ENCODE results near the gene KLHL17.
"Not testable (repeated sequence)": the region's sequence is repeated elsewhere in the genome, so short reads cannot be mapped to it uniquely, and the experiment has no call there.

KLHL17 gene

DNA sequence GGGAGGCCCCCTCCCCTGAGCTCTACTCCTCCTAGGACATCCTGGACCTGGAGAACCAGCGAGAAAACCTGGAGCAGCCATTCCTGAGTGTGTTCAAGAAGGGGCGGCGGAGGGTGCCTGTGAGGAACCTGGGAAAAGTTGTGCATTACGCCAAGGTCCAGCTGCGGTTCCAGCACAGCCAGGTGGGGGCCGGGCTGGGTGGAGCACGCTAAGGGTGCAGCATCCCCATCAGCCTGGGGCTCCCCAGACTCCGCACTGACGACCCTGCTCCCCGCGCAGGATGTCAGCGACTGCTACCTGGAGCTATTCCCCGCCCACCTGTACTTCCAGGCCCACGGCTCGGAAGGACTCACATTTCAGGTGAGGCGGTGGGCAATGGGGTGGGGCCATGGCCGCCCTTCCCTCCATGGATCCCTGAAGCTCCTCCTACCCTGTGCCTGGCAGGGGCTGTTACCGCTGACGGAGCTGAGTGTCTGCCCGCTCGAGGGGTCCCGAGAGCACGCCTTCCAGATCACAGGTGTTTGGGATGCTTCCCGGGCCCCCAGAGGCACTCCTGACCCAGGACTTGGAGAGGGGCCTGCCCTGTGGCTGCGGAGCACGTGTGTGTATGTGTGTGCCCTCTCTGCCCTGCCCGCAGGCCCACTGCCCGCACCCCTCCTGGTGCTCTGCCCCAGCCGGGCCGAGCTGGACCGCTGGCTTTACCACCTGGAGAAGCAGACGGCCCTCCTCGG, 10.0 kb downstream of the KLHL17 start:
- DNase-seq: no peak

DNA sequence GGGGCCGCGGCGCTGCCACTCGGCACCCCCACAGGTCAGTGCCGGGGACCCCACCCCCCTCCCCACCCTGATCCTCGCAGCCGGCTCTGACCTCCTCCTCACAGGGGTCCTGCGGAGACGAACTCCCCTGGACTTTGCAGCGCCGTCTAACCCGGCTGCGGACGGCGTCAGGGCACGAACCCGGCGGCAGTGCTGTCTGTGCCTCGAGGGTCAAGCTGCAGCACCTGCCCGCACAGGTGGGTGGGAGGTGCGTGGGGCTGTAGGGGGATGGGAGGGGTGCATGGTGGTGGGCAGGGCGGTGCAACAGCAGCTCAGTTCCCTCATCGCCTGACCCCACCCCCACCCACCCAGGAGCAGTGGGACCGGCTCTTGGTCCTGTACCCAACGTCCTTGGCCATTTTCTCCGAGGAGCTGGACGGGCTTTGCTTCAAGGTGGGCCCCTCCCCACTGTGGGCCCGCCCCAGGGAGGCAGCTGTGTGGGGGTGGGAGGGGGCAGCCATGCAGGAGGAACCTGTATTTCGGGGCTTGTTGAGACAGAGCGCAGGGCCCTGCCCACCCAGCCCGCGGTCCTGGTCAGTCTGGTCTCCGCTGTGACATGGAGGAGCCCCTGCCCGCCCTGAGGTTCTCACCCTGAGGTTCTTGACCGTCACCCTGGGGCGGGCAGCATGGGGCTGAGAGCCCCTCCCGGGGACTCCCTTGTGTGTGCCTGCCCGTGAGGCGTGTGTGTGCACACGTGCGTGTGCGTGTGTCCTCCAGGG, 10.8 kb downstream of the KLHL17 start:
- no peak for DNase-seq

DNA sequence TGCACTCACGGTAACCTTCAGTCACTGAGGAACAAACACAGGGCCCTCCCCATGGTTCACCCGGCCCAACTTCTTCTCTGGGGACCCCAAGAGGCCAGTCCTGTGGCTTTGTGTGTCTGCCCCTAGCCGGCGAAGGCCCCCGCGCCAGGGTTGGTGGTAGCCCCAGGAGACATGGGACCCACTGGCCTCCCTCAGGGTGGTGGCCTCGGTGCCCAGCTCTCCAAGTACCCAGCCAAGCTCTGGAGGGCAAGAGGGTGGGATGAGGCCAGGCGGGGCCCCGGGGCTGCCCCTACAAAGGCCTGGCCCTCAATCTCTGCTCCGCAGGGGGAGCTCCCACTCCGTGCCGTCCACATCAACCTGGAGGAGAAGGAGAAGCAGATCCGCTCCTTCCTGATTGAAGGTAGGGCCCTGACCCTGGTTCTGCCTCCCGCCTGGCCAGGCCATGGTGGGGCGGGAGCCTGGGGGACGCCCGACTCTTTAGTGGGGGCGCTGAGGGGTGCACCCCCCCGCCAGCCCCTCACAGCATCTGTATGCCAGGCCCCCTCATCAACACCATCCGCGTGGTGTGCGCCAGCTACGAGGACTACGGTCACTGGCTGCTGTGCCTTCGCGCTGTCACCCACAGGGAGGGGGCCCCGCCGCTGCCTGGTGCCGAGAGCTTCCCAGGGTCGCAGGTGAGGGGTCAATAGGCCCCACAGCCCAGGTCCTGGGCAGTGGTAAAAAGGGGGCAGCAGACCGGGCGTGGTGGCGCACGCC, 11.5 kb downstream of the KLHL17 start:
- DNase-seq: no peak

DNA sequence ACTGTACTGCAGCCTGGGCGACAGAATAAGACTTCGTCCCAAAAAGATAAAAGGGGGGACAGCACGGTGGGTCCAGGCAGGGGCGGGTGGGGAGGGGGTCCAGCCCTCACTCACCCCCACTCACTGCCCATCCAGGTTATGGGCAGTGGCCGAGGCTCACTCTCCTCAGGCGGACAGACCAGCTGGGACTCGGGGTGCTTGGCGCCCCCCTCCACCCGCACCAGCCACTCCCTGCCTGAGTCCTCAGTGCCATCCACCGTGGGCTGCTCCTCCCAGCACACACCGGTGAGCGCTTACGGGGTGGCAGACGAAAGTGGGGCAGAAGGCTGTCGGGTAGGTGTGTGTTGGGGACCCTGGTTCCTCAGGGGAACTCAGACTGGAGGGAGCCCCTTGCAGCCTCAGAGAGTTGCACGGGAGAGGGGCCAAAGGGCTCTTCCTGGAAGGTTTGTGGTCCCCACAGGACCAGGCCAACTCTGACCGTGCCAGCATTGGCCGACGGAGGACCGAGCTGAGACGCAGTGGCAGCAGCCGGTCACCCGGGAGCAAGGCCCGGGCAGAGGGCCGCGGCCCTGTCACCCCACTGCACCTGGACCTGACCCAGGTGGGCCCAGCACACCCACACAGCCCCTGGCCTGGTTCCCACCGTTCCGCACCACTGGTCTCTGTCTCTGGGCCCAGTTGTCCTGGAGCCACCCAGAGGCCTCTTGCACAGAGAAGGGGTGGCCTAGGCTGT, 12.5 kb downstream of the KLHL17 start:
- DNase-seq: no peak

DNA sequence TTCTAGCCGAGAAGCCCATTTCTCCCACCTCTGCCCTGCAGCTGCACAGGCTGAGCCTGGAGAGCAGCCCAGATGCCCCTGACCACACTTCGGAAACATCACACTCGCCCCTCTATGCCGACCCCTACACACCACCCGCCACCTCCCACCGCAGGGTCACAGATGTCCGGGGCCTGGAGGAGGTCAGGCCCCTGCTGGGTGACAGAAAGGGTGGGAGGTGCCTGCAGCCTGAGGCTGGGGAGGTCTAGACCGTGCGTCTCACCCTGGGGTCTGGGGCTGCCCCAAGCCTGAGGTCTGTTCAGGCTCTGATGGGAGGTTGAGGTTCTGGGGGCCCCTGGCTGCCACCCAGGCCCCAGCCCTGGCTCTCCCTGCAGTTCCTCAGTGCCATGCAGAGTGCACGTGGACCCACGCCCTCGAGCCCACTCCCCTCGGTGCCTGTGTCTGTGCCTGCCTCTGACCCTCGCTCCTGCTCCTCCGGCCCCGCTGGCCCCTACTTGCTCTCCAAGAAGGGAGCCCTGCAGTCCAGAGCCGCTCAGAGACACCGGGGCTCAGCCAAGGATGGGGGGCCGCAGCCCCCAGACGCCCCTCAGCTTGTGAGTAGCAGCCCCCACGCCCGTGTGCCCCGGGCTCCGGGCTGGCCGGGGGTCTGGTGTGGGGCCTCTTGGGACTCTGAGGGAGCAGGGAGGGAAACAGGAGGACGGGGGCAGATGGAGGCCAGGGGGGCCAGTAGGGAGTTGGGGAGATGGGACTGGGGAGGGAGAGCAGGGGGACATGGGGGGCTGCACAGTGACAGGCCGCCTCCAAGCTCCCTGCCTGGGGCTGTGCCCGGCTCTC, 13.3 kb downstream of the KLHL17 start:
- DNase-seq: no peak

DNA sequence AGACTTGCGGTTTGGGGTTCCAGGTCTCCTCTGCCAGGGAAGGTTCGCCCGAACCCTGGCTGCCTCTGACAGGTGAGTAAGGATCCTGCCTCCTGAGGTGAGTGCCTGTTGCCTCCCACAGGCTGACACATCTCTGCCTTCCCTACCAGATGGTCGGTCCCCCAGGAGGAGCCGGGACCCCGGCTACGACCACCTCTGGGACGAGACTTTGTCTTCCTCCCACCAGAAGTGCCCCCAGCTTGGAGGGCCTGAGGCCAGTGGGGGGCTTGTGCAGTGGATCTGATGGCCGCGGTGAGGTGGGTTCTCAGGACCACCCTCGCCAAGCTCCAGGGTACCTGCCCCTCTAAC, 13.9 kb downstream of the KLHL17 start:
- no peak for DNase-seq

DNA sequence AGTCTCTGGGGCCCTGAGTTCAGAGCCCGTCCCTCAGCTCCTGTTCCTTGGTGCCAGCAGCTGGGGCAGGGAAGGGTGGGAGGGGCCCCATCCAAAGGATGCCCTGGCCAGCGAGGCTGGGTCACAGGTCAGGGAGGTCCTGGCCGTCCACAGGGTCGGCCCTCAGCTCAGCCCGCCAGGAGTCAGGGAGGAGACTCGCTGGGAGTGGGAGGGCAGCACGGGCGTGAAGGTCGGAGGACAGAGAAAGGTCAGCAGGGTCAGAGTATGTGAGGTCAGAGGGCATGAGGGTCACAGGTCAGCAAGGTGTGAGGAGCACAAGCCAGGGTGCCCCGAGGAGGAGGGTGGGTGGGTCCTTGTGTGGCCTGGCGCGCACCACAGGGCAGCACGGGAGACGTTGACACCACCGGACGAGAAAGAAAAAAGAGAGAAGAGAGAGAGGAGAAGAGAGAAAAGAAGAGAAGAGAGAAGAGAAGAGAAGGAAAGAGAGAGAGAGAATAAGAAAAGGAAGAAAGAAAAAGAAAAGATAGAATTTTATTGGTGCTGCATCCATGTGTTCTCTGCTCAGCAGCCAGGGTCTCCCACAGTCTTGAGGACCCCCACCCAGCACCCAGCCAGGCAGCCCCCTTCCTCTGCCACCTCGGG, 14.4 kb downstream of the KLHL17 start:
- DNase-seq: no peak

DNA sequence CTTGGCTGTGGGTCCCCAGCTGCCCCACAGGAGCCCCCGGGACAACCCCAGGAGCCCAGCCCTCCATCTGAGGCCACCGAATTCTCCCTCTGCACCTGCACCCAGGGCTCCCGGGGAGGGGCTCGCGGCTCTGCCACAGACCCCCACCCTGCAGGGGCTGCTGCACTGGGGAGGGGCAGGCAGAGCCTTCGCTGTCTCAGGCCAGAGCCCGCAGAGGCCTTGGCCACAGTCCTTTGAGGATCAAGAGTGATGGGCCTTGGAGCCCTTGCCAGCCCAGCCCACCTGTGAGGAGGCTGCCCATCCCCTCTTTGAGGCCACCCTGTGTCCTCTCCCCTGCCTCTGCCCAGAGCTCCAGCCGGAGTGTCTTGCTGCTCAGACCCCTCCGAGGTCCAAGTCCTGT, 15.0 kb downstream of the KLHL17 start:
- DNase-seq: no peak

DNA sequence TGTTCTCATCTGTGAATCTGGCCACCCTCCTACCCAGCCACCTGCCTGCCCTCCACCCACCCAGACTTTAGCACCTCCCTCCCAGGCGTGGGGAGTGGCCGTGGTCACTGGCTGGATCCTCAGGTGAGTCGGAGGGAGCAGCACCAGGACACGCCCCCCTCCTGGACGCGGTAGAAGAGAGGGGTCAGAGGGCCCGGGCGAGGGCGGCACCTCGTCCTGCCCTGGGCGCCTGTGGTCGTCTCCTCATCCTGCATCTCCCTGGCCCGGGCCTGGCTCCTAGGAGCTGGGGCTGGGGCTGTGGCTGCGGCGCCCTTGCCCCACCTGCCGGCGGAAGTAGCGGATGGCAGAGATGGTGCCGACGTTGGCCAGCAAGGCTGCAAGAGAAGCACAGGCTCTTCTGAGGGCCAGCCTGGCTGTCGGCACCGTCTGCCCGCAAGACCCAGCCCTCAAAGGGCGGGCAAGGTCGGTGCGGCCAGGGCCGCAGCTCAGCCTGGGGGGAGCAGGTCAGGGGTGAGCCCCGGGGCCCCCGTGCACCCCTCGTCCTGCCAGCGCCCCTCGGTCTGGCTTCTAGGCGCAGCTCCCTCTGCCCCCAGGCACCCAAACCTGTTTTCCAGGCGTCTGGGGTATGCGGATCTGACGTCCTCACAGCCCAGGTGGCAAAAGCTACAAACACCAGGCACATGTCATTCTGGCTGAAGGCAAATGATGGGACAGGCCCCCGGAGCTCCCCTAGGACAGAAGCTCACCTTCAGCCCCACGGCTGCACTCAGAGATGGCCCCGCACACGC, 15.7 kb downstream of the KLHL17 start:
- peak; percentile 41 for DNase-seq

DNA sequence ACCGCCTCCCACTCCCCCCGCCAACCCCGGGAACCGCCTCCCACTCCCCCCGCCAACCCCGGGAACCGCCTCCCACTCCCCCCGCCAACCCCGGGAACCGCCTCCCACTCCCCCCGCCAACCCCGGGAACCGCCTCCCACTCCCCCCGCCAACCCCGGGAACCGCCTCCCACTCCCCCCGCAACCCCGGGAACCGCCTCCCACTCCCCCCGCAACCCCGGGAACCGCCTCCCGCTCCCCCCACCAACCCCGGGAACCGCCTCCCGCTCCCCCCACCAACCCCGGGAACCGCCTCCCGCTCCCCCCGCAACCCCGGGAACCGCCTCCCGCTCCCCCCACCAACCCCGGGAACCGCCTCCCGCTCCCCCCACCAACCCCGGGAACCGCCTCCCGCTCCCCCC, 16.4 kb downstream of the KLHL17 start:
- DNase-seq: not testable (repeated sequence)

DNA sequence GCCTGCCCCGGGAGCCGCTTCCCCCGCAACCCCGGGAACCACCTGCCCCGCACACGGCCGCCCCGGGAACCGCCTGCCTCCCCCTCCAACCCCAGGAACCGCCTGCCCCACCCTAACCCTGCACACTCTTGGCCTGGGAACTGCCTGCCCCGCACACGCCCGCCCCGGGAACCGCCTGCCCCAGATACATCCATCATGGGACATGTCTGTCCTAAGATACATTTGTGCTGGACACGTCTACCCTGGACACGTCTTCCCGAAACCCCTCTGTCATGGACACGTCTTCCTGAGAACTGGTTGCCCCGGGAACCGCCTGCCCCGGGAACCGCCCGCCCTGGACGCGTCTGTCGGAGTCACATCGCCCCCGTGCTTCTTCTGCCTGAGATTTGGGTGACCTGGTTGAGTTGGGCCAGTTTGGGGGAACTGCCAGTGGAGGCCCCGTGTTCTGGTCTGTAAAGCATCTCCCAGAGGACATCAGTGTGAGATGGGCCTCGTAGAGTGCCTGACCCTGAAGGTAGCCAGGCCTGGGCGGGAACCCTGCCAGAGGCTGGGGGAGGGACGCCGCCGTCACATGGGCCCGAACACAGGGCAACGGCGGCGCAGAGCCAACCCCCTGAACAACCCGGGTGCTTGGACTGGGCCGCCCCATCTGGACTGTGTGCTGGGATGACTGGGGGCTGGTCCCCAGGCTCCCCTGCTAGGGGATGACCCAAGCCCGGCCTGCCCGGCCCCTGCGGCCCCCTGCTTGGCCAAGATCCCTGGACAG, 17.9 kb downstream of the KLHL17 start:
- no peak for DNase-seq

DNA sequence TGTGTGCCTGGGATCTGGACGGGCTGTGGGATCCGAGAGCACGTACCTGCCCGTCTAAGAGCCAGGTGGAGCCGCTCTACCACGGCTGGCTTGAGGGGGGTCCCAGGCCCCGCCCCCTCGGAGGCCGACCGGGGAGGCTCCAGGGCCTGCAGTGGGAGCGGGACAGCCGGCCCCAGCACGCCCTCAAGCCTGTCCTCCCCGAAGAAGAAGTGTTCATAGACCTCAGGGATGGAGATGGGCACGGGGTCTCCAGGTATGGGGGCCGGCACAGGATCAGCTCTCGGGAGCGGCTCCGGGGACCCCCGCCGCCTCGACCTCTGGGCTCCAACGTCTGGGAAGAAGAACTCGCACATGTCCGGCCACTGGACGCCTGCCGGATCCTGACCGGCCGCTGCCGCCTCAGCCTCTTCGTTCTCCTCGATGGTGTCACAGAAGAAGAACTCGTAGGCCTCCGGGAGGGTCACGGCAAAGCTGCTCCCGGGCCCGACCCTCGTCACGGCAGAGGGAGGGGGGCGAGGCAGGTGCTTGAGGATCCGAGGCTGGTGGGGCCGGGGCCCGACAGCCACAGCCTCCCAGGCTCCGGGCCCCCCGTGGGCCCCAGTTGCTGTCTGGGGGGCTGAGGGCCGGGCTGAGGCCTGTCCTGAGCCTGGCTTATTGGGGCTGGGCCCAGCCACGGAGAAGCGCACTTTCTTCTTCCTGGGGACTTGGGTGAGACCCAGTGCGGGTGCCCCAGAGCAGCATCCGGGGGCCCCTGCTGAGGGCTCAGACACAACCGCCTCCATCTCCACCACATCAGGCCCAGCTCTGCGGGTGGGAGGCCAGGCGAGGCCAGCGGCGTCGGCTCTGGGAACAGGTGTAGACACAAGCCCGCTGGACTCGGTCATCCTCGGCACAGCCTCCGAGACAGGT, 18.7 kb downstream of the KLHL17 start:
- no peak for DNase-seq

DNA sequence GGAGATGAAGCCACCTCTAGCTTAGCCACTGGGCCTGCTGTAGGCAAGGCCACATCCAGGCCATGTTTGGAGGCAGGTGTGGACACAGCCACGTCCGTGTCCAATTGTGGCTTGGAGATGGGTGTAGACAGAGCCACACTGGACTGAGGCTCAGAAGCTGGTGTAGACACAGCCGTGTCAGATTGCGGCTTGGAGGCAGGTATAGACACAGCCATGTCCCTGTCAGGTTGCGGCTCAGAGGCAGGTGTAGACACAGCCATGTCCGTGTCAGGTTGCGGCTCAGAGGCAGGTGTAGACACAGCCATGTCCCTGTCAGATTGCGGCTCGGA, 19.3 kb downstream of the KLHL17 start:
- DNase-seq: no peak

DNA sequence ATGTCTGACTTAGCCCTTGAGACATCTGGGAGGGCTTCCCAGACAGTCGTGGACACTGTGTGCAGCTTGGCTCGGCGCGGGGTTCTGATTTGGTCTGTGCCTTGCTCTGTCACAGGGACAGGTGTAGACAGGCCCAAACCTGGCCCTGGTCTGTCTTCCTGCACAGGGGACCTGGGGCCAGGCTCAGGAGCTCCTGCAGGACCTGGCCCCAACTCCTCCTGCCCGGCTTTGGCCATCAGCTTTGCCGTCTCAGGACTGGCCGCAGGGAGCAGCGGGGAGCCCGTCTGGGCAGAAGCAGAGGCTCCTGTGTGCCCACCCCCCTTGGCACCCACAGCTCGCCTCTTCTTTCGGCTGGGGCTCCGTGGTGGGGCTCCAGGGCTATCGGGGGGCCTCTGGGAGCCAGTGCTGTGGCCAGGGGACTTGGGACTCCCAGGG, 19.8 kb downstream of the KLHL17 start:
- no peak for DNase-seq

DNA sequence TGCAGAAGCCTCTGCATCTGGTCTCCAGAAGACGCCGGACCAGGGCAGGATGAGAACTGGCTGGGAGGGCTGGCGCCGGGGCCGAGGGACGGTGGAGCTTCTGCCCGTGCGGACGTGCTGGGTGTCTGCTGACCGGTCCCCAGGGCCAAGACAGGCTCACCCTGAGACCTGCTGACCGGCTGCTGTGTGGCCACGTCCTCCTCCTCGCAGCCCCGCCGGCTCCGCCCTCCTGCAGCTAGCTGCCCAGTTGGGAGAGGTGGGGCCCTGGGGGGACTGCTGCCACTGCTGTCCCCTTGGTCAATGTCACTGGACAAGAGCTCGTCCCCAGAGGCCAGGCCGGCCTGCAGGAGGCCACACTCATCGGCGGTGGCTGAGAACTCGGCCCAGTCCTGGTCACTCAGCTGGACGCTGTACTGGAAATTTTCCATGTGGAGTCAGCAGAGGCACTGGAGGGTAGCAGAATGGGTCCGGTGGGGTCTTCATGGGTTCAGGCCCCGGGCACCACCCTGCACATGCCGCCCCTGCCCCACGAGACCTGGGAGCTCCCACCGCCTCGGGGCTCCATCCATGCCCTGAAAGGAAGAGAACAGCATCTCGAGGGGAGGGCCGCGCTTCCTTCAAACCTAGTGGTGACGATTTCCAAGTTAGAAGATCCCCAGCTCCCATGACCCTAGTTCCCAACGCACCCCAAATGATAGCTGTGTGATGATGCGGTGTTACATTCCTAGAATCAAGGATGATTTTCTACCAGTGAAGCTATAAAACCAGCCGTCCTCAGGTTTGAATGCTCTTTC, 20.4 kb downstream of the KLHL17 start:
- no peak for DNase-seq

DNA sequence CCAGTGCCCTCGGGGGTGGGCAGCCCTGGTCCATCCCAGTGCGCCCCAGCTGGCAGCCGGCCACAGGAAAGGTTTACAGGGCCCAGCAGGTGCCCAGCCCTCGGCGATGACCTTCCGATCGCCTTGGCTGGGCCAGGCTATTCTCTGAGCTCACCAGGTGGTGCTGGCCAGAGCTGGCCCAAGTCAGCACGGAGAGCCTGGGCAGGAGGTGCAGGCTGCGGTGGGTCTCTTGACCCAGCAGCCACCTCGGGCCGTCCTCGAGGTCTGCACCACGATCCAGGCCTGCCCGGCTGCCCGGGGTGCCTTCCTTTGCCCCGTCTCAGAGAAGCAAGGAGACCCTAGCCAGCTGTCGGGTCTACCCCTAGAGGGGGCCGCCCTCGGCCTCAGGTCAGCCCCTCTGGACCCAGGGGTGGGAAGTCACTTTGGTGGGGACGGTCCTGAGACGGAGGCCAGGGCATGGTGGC, 21.1 kb downstream of the KLHL17 start:
- no peak for DNase-seq

DNA sequence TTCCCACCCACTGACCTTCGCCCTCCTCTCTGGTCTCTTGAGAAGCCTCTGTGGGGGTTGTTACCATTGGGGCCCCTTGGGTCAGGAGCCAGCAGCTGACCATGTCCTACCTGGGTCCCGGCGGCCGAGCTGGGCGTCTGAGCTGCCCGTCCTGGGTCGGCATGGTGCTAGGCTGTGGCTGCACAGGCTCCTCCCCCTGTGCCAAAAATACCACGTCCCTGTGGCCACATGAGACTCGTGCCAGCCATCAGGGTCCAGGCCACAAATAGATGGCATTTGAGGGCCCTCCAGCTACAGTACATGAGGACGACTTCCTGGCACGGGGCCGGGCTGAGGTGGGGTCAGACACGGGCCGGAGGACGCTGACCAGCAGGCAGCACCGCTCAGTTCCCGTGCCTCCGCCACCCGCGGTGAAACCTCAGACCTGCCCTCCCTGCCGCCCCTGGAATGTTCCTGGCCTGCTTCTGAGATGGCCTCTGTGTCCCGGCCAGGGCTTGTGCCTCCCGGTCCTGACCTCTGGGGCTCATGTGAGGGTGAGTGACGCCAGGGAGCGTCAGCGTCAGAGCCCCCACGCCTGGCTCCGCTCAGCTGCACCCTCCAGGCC, 21.7 kb downstream of the KLHL17 start, which contains the start of gene PERM1:
TSS of gene PERM1 (minus strand) at position 139 of the 604 bp plus-strand sequence. CDS start 1,064 bp downstream, outside the sequence.
- DNase-seq: no peak
